ENCODE results near the gene RPL26.

GRCh38 chr17:8366231-8366630 is 16.8 kb downstream of the RPL26 start:
- TF ChIP-seq CTCF (IDR thresholded peaks at IDR 0.05) = no peak
- TF ChIP-seq POLR2AphosphoS5 (IDR thresholded peaks at IDR 0.05; ENCODE audit: insufficient read depth in 1 of 2, low read depth in 1 of 2) = no peak
- no peak for TF ChIP-seq POLR2A (IDR thresholded peaks at IDR 0.05)
